CD4-positive, alpha-beta memory T cell (primary cell): ENCODE results near the gene ATP10B. TPM values are rescaled to one million over a fixed set of nuclear protein-coding genes. Genes with fewer than 3 reads are reported as not detected.

Experiments
- CTCF ChIA-PET: fragments of 350-600 bp; sonication (Branson Sonifier 250); formaldehyde crosslinking; loops from one replicate; lab custom pipeline; 2021; ENCODE audit warnings: inconsistent platforms; ENCODE audit not compliant: partially characterized antibody; lab: Charles Lee
- POLR2A ChIA-PET: fragments of 350-600 bp; sonication (Branson Sonifier 250); formaldehyde crosslinking; loops from one replicate; lab custom pipeline; 2021; ENCODE audit not compliant: partially characterized antibody; lab: Charles Lee
- DNase-seq, 5 donors: peaks; one replicate each; pipeline versions ENCODE4 v3.0.0 to v3.0.0-alpha.2; 2020 to 2022; ENCODE audit warnings: mixed read lengths in 1 of 5
- H3K27ac ChIP-seq: one replicate; pipeline ENCODE4 v1.7.0; 2013; ENCODE audit warnings: low read depth, low read length
- H3K27me3 ChIP-seq: 2 replicates; pipeline ENCODE4 v1.7.0; 2013; ENCODE audit warnings: mild to moderate bottlenecking, low read length, moderate library complexity; ENCODE audit not compliant: insufficient read depth
- H3K36me3 ChIP-seq: 2 replicates; pipeline ENCODE4 v1.7.0; 2013; ENCODE audit warnings: mild to moderate bottlenecking, low read length, moderate library complexity; ENCODE audit not compliant: insufficient read depth
- H3K4me1 ChIP-seq: 2 replicates; pipeline ENCODE4 v1.7.0; 2013; ENCODE audit warnings: mild to moderate bottlenecking, low read length, moderate library complexity; ENCODE audit not compliant: insufficient read depth
- H3K4me3 ChIP-seq, 2 donors: one replicate each; pipeline ENCODE4 v1.7.0; 2013; ENCODE audit warnings: low read length in 2 of 2, mild to moderate bottlenecking in 1 of 2
- H3K9me3 ChIP-seq, 2 donors: one replicate each; pipeline ENCODE4 v1.7.0; 2013; ENCODE audit warnings: low read length in 2 of 2, control low read depth in 1 of 2; ENCODE audit not compliant: control insufficient read depth in 1 of 2
- H3K27ac Mint-ChIP-seq, 7 donors: one replicate each; pipeline ENCODE4 v1.8.0; 2020 to 2021; ENCODE audit warnings: mixed read lengths in 7 of 7, mild to moderate bottlenecking in 6 of 7, inconsistent platforms in 3 of 7, moderate library complexity in 3 of 7
- H3K27me3 Mint-ChIP-seq, 2 donors: one replicate each; pipeline ENCODE4 v1.8.0; 2020 to 2021; ENCODE audit warnings: mixed read lengths in 2 of 2
- H3K36me3 Mint-ChIP-seq, 2 donors: one replicate each; pipeline ENCODE4 v1.8.0; 2020 to 2021; ENCODE audit warnings: mixed read lengths in 2 of 2, inconsistent platforms in 1 of 2, mild to moderate bottlenecking in 1 of 2
- H3K4me1 Mint-ChIP-seq, 4 donors: one replicate each; pipeline ENCODE4 v1.8.0; 2020 to 2021; ENCODE audit warnings: mixed read lengths in 4 of 4, mild to moderate bottlenecking in 1 of 4
- H3K4me3 Mint-ChIP-seq, 8 donors: one replicate each; pipeline ENCODE4 v1.8.0; 2020 to 2021; ENCODE audit warnings: mixed read lengths in 8 of 8, mild to moderate bottlenecking in 7 of 8, moderate library complexity in 6 of 8, inconsistent platforms in 3 of 8
- H3K9me3 Mint-ChIP-seq, 8 donors: one replicate each; pipeline ENCODE4 v1.8.0; 2020 to 2021; ENCODE audit warnings: mixed read lengths in 8 of 8, mild to moderate bottlenecking in 5 of 8, inconsistent platforms in 3 of 8, moderate library complexity in 1 of 8
- intact Hi-C: fragments of 100-400 bp; cut with micrococcal nuclease; formaldehyde crosslinking; loops from one replicate; pipeline ENCODE4 v1.15.1; 2023
- polyA plus RNA-seq, 2 donors: library from polyadenylated mRNA; unstranded; fragments of 300-500 nt; fragmentation: Illumina TruSeq; gene quantifications; one replicate each; pipeline ENCODE4 v1.2.3, GENCODE V29; 2021
- total RNA-seq, 2 experiments: library from RNA; stranded (reverse); gene quantifications; one replicate each; pipeline ENCODE4 v1.2.3, GENCODE V29; 2021

ATP10B gene
- total and polyA plus RNA-seq, 4 experiments from 2014 or later: not detected

GRCh38 chr5:160757194-160757593, 94.8 kb downstream of the ATP10B start:
- no peaks in the 10 kb centered on the region for H3K27me3 ChIP-seq
- H3K9me3 Mint-ChIP-seq: peaks cover 0 to 9% (median 3%) of the 10 kb centered on the region in 8 donors
- H3K4me1 Mint-ChIP-seq: no peaks in the 10 kb centered on the region
- POLR2A ChIA-PET: no interaction called here
- intact Hi-C loops: no loop called here
- peaks cover 0 to 5% of the 10 kb centered on the region in 2 donors for H3K27me3 Mint-ChIP-seq
- CTCF ChIA-PET: no interaction called here
- H3K36me3 ChIP-seq: no peaks in the 10 kb centered on the region
- no peak overlapping the region for H3K27ac ChIP-seq
- H3K4me3 ChIP-seq: no peak overlapping the region
- no peaks in the 10 kb centered on the region for H3K9me3 ChIP-seq
- H3K36me3 Mint-ChIP-seq: no peaks in the 10 kb centered on the region
- no peaks in the 10 kb centered on the region for H3K4me1 ChIP-seq
- no peak overlapping the region for H3K4me3 Mint-ChIP-seq
- no peak for DNase-seq
- no peak overlapping the region for H3K27ac Mint-ChIP-seq

- Histone ChIP-seq H3K4me1 (no peaks in the 10 kb centered on the region), H3K4me3 (no peak overlapping the region), H3K27me3 (no peaks in the 10 kb centered on the region), H3K9me3 (no peaks in the 10 kb centered on the region), H3K27ac (no peak overlapping the region), H3K36me3 (no peaks in the 10 kb centered on the region)
- intact Hi-C loops: no loop called here
- H3K27ac Mint-ChIP-seq: peak overlapping the region in 1 of 7 donors; percentile 23
- ChIA-PET POLR2A (no interaction called here), CTCF (no interaction called here)
- no peak overlapping the region for H3K4me3 Mint-ChIP-seq
- peaks cover 0 to 3% (median 0%) of the 10 kb centered on the region in 8 donors for H3K9me3 Mint-ChIP-seq
- H3K36me3 Mint-ChIP-seq: no peaks in the 10 kb centered on the region
- no peak for DNase-seq
- peaks cover 0 to 1% (median 0%) of the 10 kb centered on the region in 4 donors for H3K4me1 Mint-ChIP-seq
- H3K27me3 Mint-ChIP-seq: peaks cover 4 to 12% of the 10 kb centered on the region in 2 donors
Measured at GRCh38 chr5:160750938-160751657, 100.9 kb downstream of the ATP10B start.

- H3K4me3 Mint-ChIP-seq: no peak overlapping the region
- H3K27me3 Mint-ChIP-seq: peaks cover 4 to 11% of the 10 kb centered on the region in 2 donors
- ChIA-PET CTCF (no interaction called here), POLR2A (no interaction called here)
- H3K9me3 Mint-ChIP-seq: no peaks in the 10 kb centered on the region
- no peaks in the 10 kb centered on the region for H3K36me3 Mint-ChIP-seq
- H3K9me3 ChIP-seq: no peaks in the 10 kb centered on the region
- no peak overlapping the region for H3K27ac Mint-ChIP-seq
- H3K27me3 ChIP-seq: no peaks in the 10 kb centered on the region
- peaks cover 0 to 1% (median 0%) of the 10 kb centered on the region in 4 donors for H3K4me1 Mint-ChIP-seq
- intact Hi-C loops: no loop called here
- H3K4me1 ChIP-seq: no peaks in the 10 kb centered on the region
- no peak for DNase-seq
- no peak overlapping the region for H3K27ac ChIP-seq
- H3K4me3 ChIP-seq: no peak overlapping the region
- no peaks in the 10 kb centered on the region for H3K36me3 ChIP-seq
Measured at GRCh38 chr5:160749682-160750081, 102.3 kb downstream of the ATP10B start.

- H3K4me3 ChIP-seq: no peak overlapping the region
- Mint-ChIP-seq H3K4me3 (no peak overlapping the region), H3K27ac (no peak overlapping the region), H3K27me3 (peaks cover 4 to 11% of the 10 kb centered on the region in 2 donors), H3K36me3 (no peaks in the 10 kb centered on the region), H3K4me1 (peaks cover 0 to 1% (median 0%) of the 10 kb centered on the region in 4 donors), H3K9me3 (no peaks in the 10 kb centered on the region)
- no peak for DNase-seq
- ChIA-PET POLR2A (no interaction called here), CTCF (interaction anchor here (0.8 kb wide), 1 partner anchor 310 kb away, joined by 4 read pairs; no protein-coding TSS in a partner anchor)
- H3K27me3 ChIP-seq: no peaks in the 10 kb centered on the region
- no peaks in the 10 kb centered on the region for H3K36me3 ChIP-seq
- H3K4me1 ChIP-seq: no peaks in the 10 kb centered on the region
- intact Hi-C loops: no loop called here
- no peaks in the 10 kb centered on the region for H3K9me3 ChIP-seq
- H3K27ac ChIP-seq: no peak overlapping the region
Measured at GRCh38 chr5:160749026-160749425, 103.0 kb downstream of the ATP10B start.

DNA sequence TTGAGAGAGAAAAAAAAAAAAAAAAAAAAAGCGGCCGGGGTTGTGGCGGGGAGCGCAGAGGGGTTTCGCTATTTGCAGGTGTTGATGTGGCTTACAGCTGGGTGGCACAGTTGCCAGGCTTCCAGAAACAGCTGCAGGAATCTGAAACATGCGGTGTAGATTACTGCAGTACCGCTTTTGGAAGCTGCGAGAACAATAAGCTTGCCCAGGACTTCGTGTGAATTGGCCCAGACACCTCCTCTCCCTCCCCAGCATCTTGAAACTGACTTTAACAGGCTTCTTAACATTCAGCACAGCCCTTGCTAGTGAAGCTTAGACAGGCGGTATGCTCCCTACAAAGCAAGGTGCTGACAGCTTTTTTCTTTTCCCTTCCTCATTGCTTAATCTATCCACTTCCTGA, 104.0 kb downstream of the ATP10B start:
- no peak overlapping the region for H3K27ac Mint-ChIP-seq
- Histone ChIP-seq H3K4me3 (no peak overlapping the region), H3K36me3 (no peaks in the 10 kb centered on the region), H3K4me1 (no peaks in the 10 kb centered on the region), H3K9me3 (no peaks in the 10 kb centered on the region), H3K27me3 (no peaks in the 10 kb centered on the region), H3K27ac (no peak overlapping the region)
- H3K27me3 Mint-ChIP-seq: peaks cover 4 to 11% of the 10 kb centered on the region in 2 donors
- H3K9me3 Mint-ChIP-seq: no peaks in the 10 kb centered on the region
- H3K4me3 Mint-ChIP-seq: no peak overlapping the region
- ChIA-PET CTCF (no interaction called here), POLR2A (no interaction called here)
- DNase-seq: no peak
- H3K36me3 Mint-ChIP-seq: no peaks in the 10 kb centered on the region
- intact Hi-C loops: no loop called here
- H3K4me1 Mint-ChIP-seq: peaks cover 0 to 1% (median 0%) of the 10 kb centered on the region in 4 donors

- DNase-seq: no peak
- Histone ChIP-seq H3K4me3 (no peak overlapping the region), H3K4me1 (no peaks in the 10 kb centered on the region), H3K9me3 (no peaks in the 10 kb centered on the region), H3K27me3 (no peaks in the 10 kb centered on the region), H3K27ac (no peak overlapping the region), H3K36me3 (no peaks in the 10 kb centered on the region)
- Mint-ChIP-seq H3K36me3 (no peaks in the 10 kb centered on the region), H3K27ac (no peak overlapping the region), H3K4me1 (peaks cover 0 to 1% (median 0%) of the 10 kb centered on the region in 4 donors), H3K9me3 (no peaks in the 10 kb centered on the region), H3K4me3 (no peak overlapping the region), H3K27me3 (peaks cover 4 to 10% of the 10 kb centered on the region in 2 donors)
- CTCF ChIA-PET: no interaction called here
- POLR2A ChIA-PET: no interaction called here
- intact Hi-C loops: no loop called here
Measured at GRCh38 chr5:160747559-160747958, 104.5 kb downstream of the ATP10B start.

DNA sequence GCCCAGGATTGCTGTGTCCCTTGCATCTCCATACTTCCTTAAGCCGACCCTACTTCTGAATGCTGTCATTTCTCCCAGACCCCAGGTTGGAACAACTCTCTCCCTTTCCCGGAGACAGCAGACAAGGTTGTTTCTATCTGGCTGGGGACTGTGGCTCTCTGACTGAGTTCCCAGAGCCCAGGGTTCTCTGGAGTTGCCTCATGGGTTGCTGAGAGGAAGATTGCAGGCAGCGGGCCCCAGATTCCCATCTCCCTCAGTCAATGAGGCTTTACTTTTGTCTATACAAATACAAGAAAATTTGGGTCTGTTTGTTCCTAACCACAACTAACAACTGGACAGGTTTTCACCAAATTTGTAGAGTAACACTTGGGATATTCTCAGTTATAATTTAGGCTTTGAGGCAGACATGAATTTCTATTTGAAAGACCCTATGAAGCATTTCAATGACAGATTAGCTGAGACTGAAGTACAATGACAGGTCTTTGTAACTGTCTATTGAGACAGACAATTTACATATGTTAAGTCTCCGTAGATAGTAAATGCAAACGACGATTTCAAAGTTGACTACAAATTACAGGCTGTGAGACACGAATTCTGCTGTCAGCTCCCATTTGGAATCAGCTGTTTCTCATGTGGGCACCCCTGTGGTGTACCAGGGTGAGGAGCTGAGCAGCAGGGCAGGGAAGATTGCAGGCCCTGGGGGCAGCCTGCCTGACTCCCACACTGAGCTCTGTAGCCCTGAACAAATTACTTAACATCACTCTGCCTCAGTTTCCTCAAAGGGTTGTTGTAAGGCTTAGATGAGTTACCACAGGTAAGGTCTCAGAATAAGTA, 107.5 kb downstream of the ATP10B start:
- intact Hi-C loops: no loop called here
- H3K4me3 ChIP-seq: no peak overlapping the region
- no peak overlapping the region for H3K27ac ChIP-seq
- no peaks in the 10 kb centered on the region for H3K4me1 ChIP-seq
- ChIA-PET POLR2A (no interaction called here), CTCF (no interaction called here)
- no peaks in the 10 kb centered on the region for H3K36me3 Mint-ChIP-seq
- H3K4me3 Mint-ChIP-seq: no peak overlapping the region
- no peaks in the 10 kb centered on the region for H3K9me3 Mint-ChIP-seq
- DNase-seq: no peak
- no peaks in the 10 kb centered on the region for H3K4me1 Mint-ChIP-seq
- peaks cover 2 to 5% of the 10 kb centered on the region in 2 donors for H3K27me3 Mint-ChIP-seq
- H3K9me3 ChIP-seq: no peaks in the 10 kb centered on the region
- no peak overlapping the region for H3K27ac Mint-ChIP-seq
- H3K36me3 ChIP-seq: no peaks in the 10 kb centered on the region
- no peaks in the 10 kb centered on the region for H3K27me3 ChIP-seq
